Suprapubic skin (tissue), 4 donors: ENCODE data around the gene CDH15. TPM values are rescaled to one million over a fixed set of nuclear protein-coding genes. Genes with fewer than 3 reads are reported as not detected.

Source experiments
- DNase-seq, 2 donors: peaks; one replicate each; pipeline ENCODE4 v3.0.0-alpha.2; 2019; ENCODE audit warnings: low spot score in 2 of 2
- H3K27ac ChIP-seq: fragments of 200-600 bp; sonication (generic); one replicate; pipeline ENCODE4 v1.5.1; 2019
- H3K27me3 ChIP-seq: fragments of 200-600 bp; sonication (generic); one replicate; pipeline ENCODE4 v1.5.1; 2019
- H3K36me3 ChIP-seq: fragments of 200-600 bp; sonication (generic); one replicate; pipeline ENCODE4 v1.5.1; 2019
- H3K4me1 ChIP-seq: fragments of 200-600 bp; sonication (generic); one replicate; pipeline ENCODE4 v1.5.1; 2019
- H3K4me3 ChIP-seq: fragments of 200-600 bp; sonication (generic); one replicate; pipeline ENCODE4 v1.5.1; 2019; ENCODE audit warnings: mild to moderate bottlenecking
- H3K9me3 ChIP-seq: fragments of 200-600 bp; sonication (generic); one replicate; pipeline ENCODE4 v1.5.1; 2019
- EP300 ChIP-seq: sonication (generic); formaldehyde crosslinking; IDR thresholded peaks from one replicate; pipeline ENCODE4 v1.6.1; 2017; ENCODE audit warnings: antibody characterized with exemption
- POLR2A ChIP-seq, 2 donors: fragments of 450-650 bp; IDR thresholded peaks; one replicate each; pipeline ENCODE4 v1.6.1; 2017; ENCODE audit warnings: antibody characterized with exemption in 2 of 2, mild to moderate bottlenecking in 2 of 2, moderate library complexity in 2 of 2
- POLR2AphosphoS5 ChIP-seq, 3 donors: sonication (generic); formaldehyde crosslinking; IDR thresholded peaks; one replicate each; pipeline ENCODE4 v1.6.1; 2017; ENCODE audit warnings: antibody characterized with exemption in 3 of 3
- WGBS: methylation state at CpG from one replicate; pipeline ENCODE4 v1.1.5; 2018; 5-methylcytosine and 5-hydroxymethylcytosine counted together
- total RNA-seq, 4 donors: library from RNA; depleted of rRNA; stranded (reverse); fragments of >200 nt; gene quantifications; one replicate each; pipeline ENCODE4 v1.1.0, GENCODE V29; 2016
- TF ChIP-seq, protein P1 (sequence below), 2 donors: fragments of 200-600 bp in 1 of 2; fragments of 450-650 bp in 1 of 2; sonication (generic) in 1 of 2; IDR thresholded peaks; one replicate each; pipeline ENCODE4 v1.5.1; 2016 to 2019; ENCODE audit warnings: antibody characterized with exemption in 2 of 2, mild to moderate bottlenecking in 1 of 2, moderate library complexity in 1 of 2

Gene CDH15
- total RNA-seq, 4 donors from 2014 or later = 0.16 to 0.48 TPM; not detected in 2

DNA sequence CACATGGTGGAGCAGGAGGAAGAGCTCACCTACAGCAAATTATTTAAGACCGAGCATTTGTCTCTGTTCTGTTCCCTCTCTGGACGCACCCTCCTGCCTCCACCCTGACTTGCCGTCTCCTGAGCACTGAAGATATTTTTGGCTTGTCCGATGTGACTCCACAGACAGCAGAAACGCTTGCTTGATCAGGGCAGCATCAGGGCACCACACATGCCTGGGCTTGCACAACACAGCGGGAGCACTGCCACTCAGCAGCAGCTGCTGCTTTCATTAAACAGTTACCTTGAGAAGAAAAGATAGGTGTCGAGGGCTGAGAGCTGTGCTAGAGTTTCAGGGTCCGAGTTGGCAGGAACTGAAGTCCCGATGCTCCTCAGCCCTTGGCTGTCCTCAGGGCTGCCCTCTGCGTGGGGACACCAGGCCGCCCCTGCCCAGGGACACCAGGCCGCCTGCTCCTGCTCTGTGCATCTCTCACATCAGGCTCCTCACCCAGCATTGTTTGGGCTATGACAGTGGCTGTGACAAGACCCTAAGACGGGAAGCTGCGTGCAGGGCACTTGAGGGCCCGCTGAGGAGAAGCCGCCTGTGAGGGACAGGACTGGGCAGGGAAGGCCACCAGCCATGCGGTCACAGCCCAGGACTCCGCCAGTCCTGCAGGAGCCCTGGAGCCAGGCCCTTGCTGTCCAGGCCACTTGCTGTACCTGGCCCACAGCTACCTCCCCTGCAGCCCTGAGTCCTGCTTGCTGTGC, 21.3 kb upstream of the CDH15 start:
- peaks cover 32% of the 10 kb centered on the region for H3K4me1 ChIP-seq
- no peaks in the 10 kb centered on the region for H3K9me3 ChIP-seq
- DNase-seq = no peak
- H3K27ac ChIP-seq = no peak overlapping the region
- peaks cover 45% of the 10 kb centered on the region for H3K36me3 ChIP-seq
- H3K4me3 ChIP-seq = no peak overlapping the region
- no peaks in the 10 kb centered on the region for H3K27me3 ChIP-seq
- WGBS = 79% methylated on average over 11 of the region's 18 CpGs
- no peak for TF ChIP-seq POLR2A (IDR thresholded peaks at IDR 0.05)
- TF ChIP-seq, protein P1, sequence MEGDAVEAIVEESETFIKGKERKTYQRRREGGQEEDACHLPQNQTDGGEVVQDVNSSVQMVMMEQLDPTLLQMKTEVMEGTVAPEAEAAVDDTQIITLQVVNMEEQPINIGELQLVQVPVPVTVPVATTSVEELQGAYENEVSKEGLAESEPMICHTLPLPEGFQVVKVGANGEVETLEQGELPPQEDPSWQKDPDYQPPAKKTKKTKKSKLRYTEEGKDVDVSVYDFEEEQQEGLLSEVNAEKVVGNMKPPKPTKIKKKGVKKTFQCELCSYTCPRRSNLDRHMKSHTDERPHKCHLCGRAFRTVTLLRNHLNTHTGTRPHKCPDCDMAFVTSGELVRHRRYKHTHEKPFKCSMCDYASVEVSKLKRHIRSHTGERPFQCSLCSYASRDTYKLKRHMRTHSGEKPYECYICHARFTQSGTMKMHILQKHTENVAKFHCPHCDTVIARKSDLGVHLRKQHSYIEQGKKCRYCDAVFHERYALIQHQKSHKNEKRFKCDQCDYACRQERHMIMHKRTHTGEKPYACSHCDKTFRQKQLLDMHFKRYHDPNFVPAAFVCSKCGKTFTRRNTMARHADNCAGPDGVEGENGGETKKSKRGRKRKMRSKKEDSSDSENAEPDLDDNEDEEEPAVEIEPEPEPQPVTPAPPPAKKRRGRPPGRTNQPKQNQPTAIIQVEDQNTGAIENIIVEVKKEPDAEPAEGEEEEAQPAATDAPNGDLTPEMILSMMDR (IDR thresholded peaks at IDR 0.05) = no peak
- no peak for TF ChIP-seq EP300
- no peak for TF ChIP-seq POLR2AphosphoS5 (IDR thresholded peaks at IDR 0.05)

DNA sequence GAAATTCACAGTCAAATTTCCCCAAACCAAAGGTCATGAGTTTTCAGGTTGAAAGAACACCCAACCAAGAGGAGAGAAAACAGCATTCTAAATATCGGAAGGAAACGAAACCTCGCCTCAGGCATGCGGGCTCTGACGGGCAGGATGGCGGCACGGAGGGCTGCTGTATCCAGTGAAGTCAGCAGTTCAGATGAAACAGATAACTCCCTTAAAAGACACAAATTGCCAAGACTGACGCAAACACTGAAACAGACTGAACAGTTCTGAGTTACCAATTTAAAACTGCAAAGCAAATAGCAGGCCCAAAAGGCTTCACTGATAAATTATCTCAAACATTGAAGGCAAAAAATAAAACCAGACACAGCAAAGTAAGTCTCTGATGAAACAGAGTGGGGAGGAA, 20.6 kb upstream of the CDH15 start:
- H3K4me3 ChIP-seq = no peak overlapping the region
- H3K36me3 ChIP-seq = peaks cover 38% of the 10 kb centered on the region
- DNase-seq = no peak
- H3K4me1 ChIP-seq = peaks cover 39% of the 10 kb centered on the region
- no peaks in the 10 kb centered on the region for H3K9me3 ChIP-seq
- H3K27me3 ChIP-seq = no peaks in the 10 kb centered on the region
- 86% methylated on average over 8 of the region's 8 CpGs for WGBS
- TF ChIP-seq POLR2A (IDR thresholded peaks at IDR 0.05) (no peak), EP300 (no peak), POLR2AphosphoS5 (IDR thresholded peaks at IDR 0.05) (no peak)
- TF ChIP-seq, protein P1 (IDR thresholded peaks at IDR 0.05) = no peak
- no peak overlapping the region for H3K27ac ChIP-seq

DNA sequence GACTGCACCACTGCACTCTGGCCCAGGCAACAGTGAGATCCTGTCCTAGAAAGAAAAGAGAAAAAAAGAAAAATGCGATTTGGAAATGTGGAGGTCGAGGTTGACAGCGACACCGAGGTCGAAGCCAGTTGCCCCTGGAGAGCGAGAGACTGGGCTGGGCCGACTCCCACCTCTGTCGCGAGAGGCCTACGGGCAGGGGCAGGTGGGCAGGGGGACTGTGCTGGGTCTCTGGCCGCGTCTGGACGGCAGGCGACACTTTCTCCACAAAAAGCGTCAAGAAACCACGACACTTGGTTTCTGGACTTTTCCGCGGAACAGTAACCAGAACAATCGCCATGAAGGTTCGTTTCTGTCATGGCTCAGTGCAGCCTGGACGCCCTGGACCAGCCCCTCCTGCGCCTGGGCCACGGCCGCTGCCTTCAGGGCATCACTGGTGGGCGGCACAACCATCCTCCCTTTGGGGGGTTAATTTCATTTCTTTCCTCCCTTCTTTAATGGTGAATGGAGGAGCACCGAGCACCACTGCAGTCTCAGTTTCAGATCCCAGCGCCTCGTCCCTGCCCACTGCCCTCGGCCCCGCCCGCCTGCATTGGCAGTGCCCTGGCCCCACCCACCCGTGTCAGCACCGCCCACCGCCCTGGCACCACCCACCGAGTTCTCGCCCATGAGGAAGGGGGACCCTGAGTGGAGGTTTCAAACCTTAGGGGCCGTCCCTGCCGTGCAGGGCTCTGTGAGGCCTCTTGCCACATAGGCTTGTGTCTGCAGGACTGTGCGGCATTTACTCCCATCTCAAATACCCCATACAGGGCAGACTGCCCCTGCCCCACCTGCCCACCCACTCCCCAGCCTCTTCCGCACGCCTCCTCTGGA, 18.5 kb upstream of the CDH15 start:
- no peak overlapping the region for H3K27ac ChIP-seq
- no peaks in the 10 kb centered on the region for H3K27me3 ChIP-seq
- TF ChIP-seq, protein P1 (IDR thresholded peaks at IDR 0.05) = no peak
- TF ChIP-seq EP300 (no peak), POLR2A (IDR thresholded peaks at IDR 0.05) (no peak), POLR2AphosphoS5 (IDR thresholded peaks at IDR 0.05) (no peak)
- H3K4me1 ChIP-seq = peaks cover 52% of the 10 kb centered on the region
- H3K36me3 ChIP-seq = peaks cover 29% of the 10 kb centered on the region
- no peaks in the 10 kb centered on the region for H3K9me3 ChIP-seq
- DNase-seq = no peak
- H3K4me3 ChIP-seq = no peak overlapping the region
- WGBS = 88% methylated on average over 41 of the region's 41 CpGs

DNA sequence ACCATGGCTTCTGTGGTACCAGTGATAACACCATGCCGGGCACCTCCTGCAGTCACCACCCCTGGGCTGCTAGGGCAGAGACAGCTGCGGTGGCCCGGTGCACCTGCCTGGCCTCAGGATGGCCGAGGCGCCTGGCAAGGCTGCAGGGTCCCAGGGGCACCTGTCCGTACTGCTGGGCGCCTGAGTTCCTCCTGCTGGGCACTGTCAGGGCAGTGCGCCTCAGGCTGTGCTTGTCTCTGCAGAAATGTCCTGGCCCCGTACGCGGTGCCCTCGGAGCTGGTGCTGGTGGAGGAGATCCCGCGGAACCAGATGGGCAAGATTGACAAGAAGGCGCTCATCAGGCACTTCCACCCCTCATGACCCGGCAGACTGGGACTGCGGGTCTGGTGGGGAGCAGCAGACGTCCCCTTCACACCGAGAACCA, 17.7 kb upstream of the CDH15 start:
- 44% methylated on average over 7 of the region's 19 CpGs for WGBS
- peaks cover 52% of the 10 kb centered on the region for H3K4me1 ChIP-seq
- H3K27me3 ChIP-seq = no peaks in the 10 kb centered on the region
- H3K36me3 ChIP-seq = peaks cover 25% of the 10 kb centered on the region
- TF ChIP-seq POLR2A (IDR thresholded peaks at IDR 0.05) (no peak), EP300 (no peak), POLR2AphosphoS5 (IDR thresholded peaks at IDR 0.05) (no peak)
- TF ChIP-seq, protein P1 (IDR thresholded peaks at IDR 0.05) = no peak
- DNase-seq = no peak
- H3K4me3 ChIP-seq = no peak overlapping the region
- no peaks in the 10 kb centered on the region for H3K9me3 ChIP-seq
- no peak overlapping the region for H3K27ac ChIP-seq
